Measurements from ENCODE around the gene RASL11A.

RASL11A gene

GRCh38 chr13:27250833-27251165, 19.8 kb upstream of the RASL11A start:
- peak overlapping the region; percentile 57 for H2AFZ ChIP-seq (ENCODE audit: low read length)
- H3K4me2 ChIP-seq (ENCODE audit: low read depth, low read length, poor library complexity, severe bottlenecking), result peak overlapping the region; percentile 95
- H3F3A ChIP-seq (ENCODE audit: low read depth), result no peaks in the 10 kb centered on the region
- H4K20me1 ChIP-seq (ENCODE audit: insufficient read depth, low read length, poor library complexity, severe bottlenecking), result peaks cover 43% of the 10 kb centered on the region
- peaks cover 6% of the 10 kb centered on the region for H3K27me3 ChIP-seq (ENCODE audit: insufficient read depth, low read length, poor library complexity, severe bottlenecking)
- TF ChIP-seq, protein P1, sequence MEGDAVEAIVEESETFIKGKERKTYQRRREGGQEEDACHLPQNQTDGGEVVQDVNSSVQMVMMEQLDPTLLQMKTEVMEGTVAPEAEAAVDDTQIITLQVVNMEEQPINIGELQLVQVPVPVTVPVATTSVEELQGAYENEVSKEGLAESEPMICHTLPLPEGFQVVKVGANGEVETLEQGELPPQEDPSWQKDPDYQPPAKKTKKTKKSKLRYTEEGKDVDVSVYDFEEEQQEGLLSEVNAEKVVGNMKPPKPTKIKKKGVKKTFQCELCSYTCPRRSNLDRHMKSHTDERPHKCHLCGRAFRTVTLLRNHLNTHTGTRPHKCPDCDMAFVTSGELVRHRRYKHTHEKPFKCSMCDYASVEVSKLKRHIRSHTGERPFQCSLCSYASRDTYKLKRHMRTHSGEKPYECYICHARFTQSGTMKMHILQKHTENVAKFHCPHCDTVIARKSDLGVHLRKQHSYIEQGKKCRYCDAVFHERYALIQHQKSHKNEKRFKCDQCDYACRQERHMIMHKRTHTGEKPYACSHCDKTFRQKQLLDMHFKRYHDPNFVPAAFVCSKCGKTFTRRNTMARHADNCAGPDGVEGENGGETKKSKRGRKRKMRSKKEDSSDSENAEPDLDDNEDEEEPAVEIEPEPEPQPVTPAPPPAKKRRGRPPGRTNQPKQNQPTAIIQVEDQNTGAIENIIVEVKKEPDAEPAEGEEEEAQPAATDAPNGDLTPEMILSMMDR (conservative IDR thresholded peaks at IDR 0.05; ENCODE audit: low read length), result no peak
- no peak for TF ChIP-seq EZH2phosphoT487 (IDR thresholded peaks at IDR 0.05; ENCODE audit: borderline replicate concordance)
- peak overlapping the region; percentile 99 for H3K9ac ChIP-seq (ENCODE audit: low read depth, low read length, poor library complexity, severe bottlenecking)
- H3K36me3 ChIP-seq (ENCODE audit: insufficient read depth, low read length), result peaks cover 27% of the 10 kb centered on the region
- no peaks in the 10 kb centered on the region for H3K9me2 ChIP-seq (replicated peaks; ENCODE audit: low read depth, low read length)
- H3K79me2 ChIP-seq (ENCODE audit: insufficient read depth, low read length), result peaks cover 60% of the 10 kb centered on the region
- H3K4me1 ChIP-seq (ENCODE audit: insufficient read depth, low read length, poor library complexity, severe bottlenecking), result peaks cover 41% of the 10 kb centered on the region
- peak overlapping the region; percentile 99 for H3K4me3 ChIP-seq (ENCODE audit: low read length, poor library complexity, severe bottlenecking)
- no peaks in the 10 kb centered on the region for H3K9me3 ChIP-seq (ENCODE audit: insufficient read depth, low read depth, low read length)

- H3F3A ChIP-seq (ENCODE audit: low read depth), result no peaks in the 10 kb centered on the region
- H3K4me2 ChIP-seq (ENCODE audit: low read depth, low read length, poor library complexity, severe bottlenecking), result peak within 1 kb of the TSS; percentile 95
- no peaks in the 10 kb centered on the region for H3K9me2 ChIP-seq (replicated peaks; ENCODE audit: low read depth, low read length)
- H3K36me3 ChIP-seq (ENCODE audit: insufficient read depth, low read length), result peaks cover 34% of the 10 kb centered on the region
- peak within 1 kb of the TSS; percentile 99 for H3K9ac ChIP-seq (ENCODE audit: low read depth, low read length, poor library complexity, severe bottlenecking)
- H3K4me1 ChIP-seq (ENCODE audit: insufficient read depth, low read length, poor library complexity, severe bottlenecking), result peaks cover 41% of the 10 kb centered on the region
- peaks cover 49% of the 10 kb centered on the region for H4K20me1 ChIP-seq (ENCODE audit: insufficient read depth, low read length, poor library complexity, severe bottlenecking)
- peaks cover 6% of the 10 kb centered on the region for H3K27me3 ChIP-seq (ENCODE audit: insufficient read depth, low read length, poor library complexity, severe bottlenecking)
- no peak for TF ChIP-seq EZH2phosphoT487 (IDR thresholded peaks at IDR 0.05; ENCODE audit: borderline replicate concordance)
- TF ChIP-seq, protein P1 (conservative IDR thresholded peaks at IDR 0.05; ENCODE audit: low read length), result no peak
- peak within 1 kb of the TSS; percentile 57 for H2AFZ ChIP-seq (ENCODE audit: low read length)
- no peaks in the 10 kb centered on the region for H3K9me3 ChIP-seq (ENCODE audit: insufficient read depth, low read depth, low read length)
- H3K79me2 ChIP-seq (ENCODE audit: insufficient read depth, low read length), result peaks cover 66% of the 10 kb centered on the region
- H3K4me3 ChIP-seq (ENCODE audit: low read length, poor library complexity, severe bottlenecking), result peak within 1 kb of the TSS; percentile 99
Observed at GRCh38 chr13:27251166-27252091, 19.2 kb upstream of the RASL11A start, which contains the start of gene RPL21. RPL21 (plus strand) TSS chr13:27251558; CDS start chr13:27253777, 2,219 bp downstream.

DNA sequence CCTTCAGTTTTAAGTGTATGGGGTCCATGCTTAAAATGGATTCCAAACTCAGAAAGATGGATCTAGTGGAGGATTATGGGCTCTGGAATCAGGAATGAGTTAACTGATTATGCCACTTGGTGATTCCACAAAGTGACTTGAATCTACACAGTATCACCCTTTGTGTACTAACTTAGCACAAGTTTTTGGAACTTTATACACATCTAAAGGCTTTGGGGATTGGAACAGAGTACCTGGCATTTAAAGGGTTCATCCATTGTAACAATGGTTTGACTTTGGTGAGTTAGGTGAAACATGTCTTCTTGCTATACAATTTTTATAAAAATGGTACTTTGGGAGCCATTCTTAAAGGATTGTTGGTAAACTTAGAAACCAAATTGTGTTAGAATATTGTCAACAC, 18.2 kb upstream of the RASL11A start:
- Histone ChIP-seq H3K36me3 (ENCODE audit: insufficient read depth, low read length) (peaks cover 44% of the 10 kb centered on the region), H3K4me1 (ENCODE audit: insufficient read depth, low read length, poor library complexity, severe bottlenecking) (peaks cover 41% of the 10 kb centered on the region), H3K4me2 (ENCODE audit: low read depth, low read length, poor library complexity, severe bottlenecking) (peak overlapping the region; percentile 95), H3K79me2 (ENCODE audit: insufficient read depth, low read length) (peaks cover 76% of the 10 kb centered on the region), H3F3A (ENCODE audit: low read depth) (no peaks in the 10 kb centered on the region), H3K27me3 (ENCODE audit: insufficient read depth, low read length, poor library complexity, severe bottlenecking) (peaks cover 6% of the 10 kb centered on the region), H3K4me3 (ENCODE audit: low read length, poor library complexity, severe bottlenecking) (peak overlapping the region; percentile 99), H4K20me1 (ENCODE audit: insufficient read depth, low read length, poor library complexity, severe bottlenecking) (peaks cover 58% of the 10 kb centered on the region), H3K9me3 (ENCODE audit: insufficient read depth, low read depth, low read length) (no peaks in the 10 kb centered on the region), H3K9me2 (replicated peaks; ENCODE audit: low read depth, low read length) (no peaks in the 10 kb centered on the region), H3K9ac (ENCODE audit: low read depth, low read length, poor library complexity, severe bottlenecking) (peak overlapping the region; percentile 99), H2AFZ (ENCODE audit: low read length) (no peak overlapping the region)
- no peak for TF ChIP-seq EZH2phosphoT487 (IDR thresholded peaks at IDR 0.05; ENCODE audit: borderline replicate concordance)
- TF ChIP-seq, protein P1 (conservative IDR thresholded peaks at IDR 0.05; ENCODE audit: low read length), result no peak
